Gastroesophageal sphincter (tissue), 2 donors: ENCODE results near the gene PIGX.

ENCODE experiments used
- EP300 ChIP-seq: sonication (generic); formaldehyde crosslinking; IDR thresholded peaks from one replicate; pipeline ENCODE4 v1.6.1; 2017; ENCODE audit warnings: antibody characterized with exemption, mild to moderate bottlenecking
- POLR2A ChIP-seq, 2 donors: fragments of 450-650 bp; IDR thresholded peaks; one replicate each; pipeline ENCODE4 v1.6.1; 2017; ENCODE audit warnings: antibody characterized with exemption in 2 of 2, mild to moderate bottlenecking in 2 of 2, moderate library complexity in 1 of 2

GRCh38 chr3:196708467-196708866 lies 3.7 kb upstream of the PIGX start:
- TF ChIP-seq POLR2A (IDR thresholded peaks at IDR 0.05) = no peak
- no peak for TF ChIP-seq EP300
